H1 (cell line): ENCODE data around the gene PGA5. TPM values are rescaled to one million over a fixed set of nuclear protein-coding genes. Genes with fewer than 3 reads are reported as not detected.
A peak's percentile ranks its signal among the peaks of the same experiment; 100 is the strongest.

Experiments
- CTCF ChIA-PET: fragments of 300-600 bp; sonication (Branson Sonifier 250); formaldehyde crosslinking; loops from one replicate; lab custom pipeline; 2021; ENCODE audit not compliant: partially characterized antibody; lab: Charles Lee
- POLR2A ChIA-PET: fragments of 300-600 bp; sonication (Branson Sonifier 250); formaldehyde crosslinking; loops from one replicate; lab custom pipeline; 2021; ENCODE audit warnings: inconsistent platforms; ENCODE audit not compliant: partially characterized antibody; lab: Charles Lee
- DNase-seq, 2 experiments: peaks; one replicate each; pipeline versions ENCODE4 v3.0.0 to v3.0.0-alpha.2; 2010 to 2022; ENCODE audit warnings: low spot score in 2 of 2, low read depth in 1 of 2, mixed read lengths in 1 of 2
- FAIRE-seq: peaks from 2 replicates; lab custom pipeline; 2011; peaks lifted over from hg19 to GRCh38; lab: Jason Lieb, UNC
- H2AFZ ChIP-seq: 2 replicates; pipeline ENCODE4 v1.8.1; 2012; ENCODE audit warnings: low read length, inconsistent platforms
- H2AK5ac ChIP-seq: 2 replicates; pipeline ENCODE4 v1.6.1; 2013; ENCODE audit warnings: low read depth, low read length
- H2BK120ac ChIP-seq: replicated peaks from 2 replicates; pipeline ENCODE3; 2013; ENCODE audit warnings: low read depth, low read length, inconsistent platforms
- H2BK12ac ChIP-seq: 2 replicates; pipeline ENCODE4 v1.6.1; 2013; ENCODE audit warnings: low read depth, low read length
- H2BK15ac ChIP-seq: 2 replicates; pipeline ENCODE4 v1.6.1; 2013; ENCODE audit warnings: low read length
- H2BK20ac ChIP-seq: 2 replicates; pipeline ENCODE4 v1.6.1; 2013; ENCODE audit warnings: low read length
- H2BK5ac ChIP-seq: 2 replicates; pipeline ENCODE4 v1.6.1; 2013; ENCODE audit warnings: low read depth, low read length
- H3K14ac ChIP-seq: 2 replicates; pipeline ENCODE4 v1.6.1; 2013; ENCODE audit warnings: inconsistent platforms; ENCODE audit not compliant: insufficient read length
- H3K18ac ChIP-seq: 2 replicates; pipeline ENCODE4 v1.6.1; 2013; ENCODE audit warnings: low read length; ENCODE audit errors: extremely low read depth
- H3K23ac ChIP-seq: 2 replicates; pipeline ENCODE4 v1.6.1; 2013; ENCODE audit warnings: inconsistent platforms; ENCODE audit not compliant: insufficient read length
- H3K23me2 ChIP-seq: 2 replicates; pipeline ENCODE4 v1.6.1; 2013; ENCODE audit warnings: low read depth, low read length
- H3K27ac ChIP-seq: 2 replicates; pipeline ENCODE4 v1.6.1; 2011; ENCODE audit warnings: low read depth, low read length, inconsistent platforms
- H3K27me3 ChIP-seq, 4 experiments: replicated peaks in 1 of 4; 1 replicate in 1 of 4; 2 replicates in 3 of 4; pipeline versions ENCODE4 v1.6.1 to v1.8.1; 2011 to 2013; ENCODE audit warnings: low read length in 3 of 4, mild to moderate bottlenecking in 3 of 4, inconsistent platforms in 2 of 4, mixed read lengths in 2 of 4, moderate library complexity in 1 of 4; ENCODE audit not compliant: control insufficient read depth in 3 of 4, insufficient read depth in 3 of 4; ENCODE audit errors: extremely low read depth in 1 of 4
- H3K36me3 ChIP-seq, 4 experiments: 2 replicates each; pipeline versions ENCODE4 v1.6.1 to v1.8.1; 2011 to 2013; ENCODE audit warnings: mild to moderate bottlenecking in 4 of 4, low read length in 3 of 4, moderate library complexity in 2 of 4, control low read depth in 1 of 4, inconsistent platforms in 1 of 4; ENCODE audit not compliant: insufficient read depth in 4 of 4, control insufficient read depth in 2 of 4
- H3K4ac ChIP-seq: replicated peaks from 2 replicates; pipeline ENCODE3; 2013; ENCODE audit warnings: low read length, low read depth, mixed read lengths, inconsistent platforms; ENCODE audit not compliant: insufficient read length
- H3K4me1 ChIP-seq, 4 experiments: replicated peaks in 1 of 4; 1 replicate in 1 of 4; 2 replicates in 3 of 4; pipeline versions ENCODE4 v1.6.1 to v1.8.1; 2011 to 2013; ENCODE audit warnings: low read length in 3 of 4, inconsistent platforms in 2 of 4, mixed read lengths in 1 of 4; ENCODE audit not compliant: insufficient read depth in 4 of 4, control insufficient read depth in 3 of 4
- H3K4me2 ChIP-seq, 2 experiments: 2 replicates each; pipeline versions ENCODE4 v1.6.1 to v1.8.1; 2011 to 2013; ENCODE audit warnings: low read depth in 2 of 2, low read length in 2 of 2, control low read depth in 1 of 2, inconsistent platforms in 1 of 2, mild to moderate bottlenecking in 1 of 2; ENCODE audit not compliant: insufficient read depth in 1 of 2
- H3K4me3 ChIP-seq, 4 experiments: fragments of 200-600, 300-600 bp in 1 of 4; sonication (generic), shearing (Covaris generic), sonication (Bioruptor Twin) in 1 of 4; 2 replicates each; pipeline versions ENCODE4 v1.5.1 to v1.8.1; 2011 to 2016; ENCODE audit warnings: low read length in 4 of 4, low read depth in 3 of 4, control low read depth in 2 of 4, inconsistent platforms in 2 of 4, mild to moderate bottlenecking in 2 of 4, mixed read lengths in 1 of 4, moderate library complexity in 1 of 4; ENCODE audit not compliant: insufficient read depth in 2 of 4; ENCODE audit errors: extremely low read depth in 1 of 4
- H3K56ac ChIP-seq: replicated peaks from 2 replicates; pipeline ENCODE3; 2013; ENCODE audit warnings: low read depth, mild to moderate bottlenecking, mixed read lengths, low read length, inconsistent platforms; ENCODE audit not compliant: insufficient read length
- H3K79me1 ChIP-seq: 2 replicates; pipeline ENCODE4 v1.6.1; 2013; ENCODE audit warnings: low read depth, low read length, control low read depth
- H3K79me2 ChIP-seq, 2 experiments: 2 replicates each; pipeline versions ENCODE4 v1.6.1 to v1.8.1; 2012 to 2013; ENCODE audit warnings: low read length in 2 of 2, mild to moderate bottlenecking in 2 of 2, inconsistent platforms in 1 of 2; ENCODE audit not compliant: insufficient read depth in 2 of 2, control insufficient read depth in 1 of 2
- H3K9ac ChIP-seq, 4 experiments: replicated peaks in 1 of 4; 1 replicate in 1 of 4; 2 replicates in 3 of 4; pipeline versions ENCODE4 v1.6.1 to v1.8.1; 2011 to 2013; ENCODE audit warnings: low read depth in 3 of 4, low read length in 3 of 4, control low read depth in 2 of 4, mild to moderate bottlenecking in 2 of 4, moderate library complexity in 2 of 4, inconsistent platforms in 1 of 4; ENCODE audit errors: extremely low read depth in 1 of 4
- H3K9me3 ChIP-seq, 2 experiments: 2 replicates each; pipeline versions ENCODE4 v1.6.1 to v1.8.1; 2012 to 2013; ENCODE audit warnings: mild to moderate bottlenecking in 2 of 2, moderate library complexity in 2 of 2, control low read depth in 1 of 2, inconsistent platforms in 1 of 2, low read depth in 1 of 2, low read length in 1 of 2, mixed read lengths in 1 of 2; ENCODE audit not compliant: insufficient read depth in 2 of 2
- H4K20me1 ChIP-seq, 2 experiments: replicated peaks in 1 of 2; 2 replicates each; pipeline versions ENCODE3 to v1.8.1; 2011 to 2013; ENCODE audit warnings: inconsistent platforms in 2 of 2, low read length in 2 of 2, mild to moderate bottlenecking in 1 of 2; ENCODE audit not compliant: insufficient read depth in 2 of 2, control insufficient read depth in 1 of 2
- H4K5ac ChIP-seq: 2 replicates; pipeline ENCODE4 v1.6.1; 2013; ENCODE audit warnings: low read length, low read depth, mixed read lengths, inconsistent platforms; ENCODE audit not compliant: insufficient read length
- H4K8ac ChIP-seq: 2 replicates; pipeline ENCODE4 v1.8.0; 2013; ENCODE audit warnings: mild to moderate bottlenecking, moderate library complexity, low read length, inconsistent platforms; ENCODE audit not compliant: insufficient read depth; ENCODE audit errors: extremely low read depth
- H4K91ac ChIP-seq: replicated peaks from 2 replicates; pipeline ENCODE3; 2013; ENCODE audit warnings: low read length, mixed read lengths, inconsistent platforms; ENCODE audit not compliant: insufficient read length
- ASH2L ChIP-seq: fragments of 200-600, 300-600 bp; sonication (generic); IDR thresholded peaks from one replicate; pipeline ENCODE4 v1.7.1; 2017; ENCODE audit warnings: low read length
- BCL11A ChIP-seq, 2 experiments: IDR thresholded peaks; one replicate each; pipeline ENCODE4 v1.6.1; 2011; ENCODE audit warnings: low read depth in 2 of 2, low read length in 2 of 2, mild to moderate bottlenecking in 2 of 2
- CEBPB ChIP-seq: IDR thresholded peaks from 2 replicates; pipeline ENCODE4 v1.6.1; 2012; ENCODE audit warnings: low read depth, low read length
- CREB1 ChIP-seq: IDR thresholded peaks from 2 replicates; pipeline ENCODE4 v1.6.1; 2012; ENCODE audit warnings: inconsistent platforms
- EGR1 ChIP-seq: IDR thresholded peaks from 2 replicates; pipeline ENCODE4 v1.6.1; 2011; ENCODE audit warnings: low read depth, low read length, borderline replicate concordance
- EZH2 ChIP-seq: fragments of 200-600 bp; sonication (generic); IDR thresholded peaks from 2 replicates; pipeline ENCODE4 v1.7.1; 2012; ENCODE audit warnings: low read depth, mild to moderate bottlenecking, moderate library complexity, low read length, inconsistent platforms; ENCODE audit not compliant: severe bottlenecking
- FOSL1 ChIP-seq: IDR thresholded peaks from 2 replicates; pipeline ENCODE4 v1.6.1; 2011; ENCODE audit warnings: mild to moderate bottlenecking, low read depth, low read length, moderate library complexity; ENCODE audit not compliant: insufficient read depth
- GTF2F1 ChIP-seq: IDR thresholded peaks from 2 replicates; pipeline ENCODE4 v1.6.1; 2012; ENCODE audit warnings: low read depth, low read length, improper control_type of control experiment, borderline replicate concordance
- MAX ChIP-seq: IDR thresholded peaks from 2 replicates; pipeline ENCODE4 v1.6.1; 2012; ENCODE audit warnings: inconsistent platforms
- RXRA ChIP-seq: IDR thresholded peaks from 2 replicates; pipeline ENCODE4 v1.6.1; 2011; ENCODE audit warnings: low read depth, mild to moderate bottlenecking, low read length, moderate library complexity; ENCODE audit not compliant: insufficient read depth
- SIRT6 ChIP-seq: IDR thresholded peaks from one replicate; pipeline ENCODE4 v1.7.1; 2012; ENCODE audit warnings: low read length, inconsistent platforms
- TEAD4 ChIP-seq: IDR thresholded peaks from 2 replicates; pipeline ENCODE4 v1.6.1; 2012; ENCODE audit warnings: low read depth, low read length, inconsistent platforms, mixed read lengths
- WGBS, 2 experiments: shearing (Covaris generic) in 1 of 2; methylation state at CpG; one replicate each; pipeline versions ENCODE4 v1.1.6 to v1.1.7; 2013 to 2015; ENCODE audit warnings: low lambda C conversion rate in 2 of 2, mixed read lengths in 2 of 2, inconsistent platforms in 1 of 2, low coverage in 1 of 2, missing lambda C conversion rate in 1 of 2; ENCODE audit not compliant: insufficient replicate concordance in 2 of 2, insufficient coverage in 1 of 2, insufficient read length in 1 of 2; ENCODE audit errors: extremely low coverage in 1 of 2, missing lambda C conversion rate in 1 of 2; 5-methylcytosine and 5-hydroxymethylcytosine counted together
- polyA plus RNA-seq, 7 experiments: library from polyadenylated mRNA; depleted of rRNA in 3 of 7; stranded (reverse) in 5 of 7; unstranded in 2 of 7; fragments of >200 nt in 5 of 7; fragments of 200-250 nt in 2 of 7; gene quantifications; 1 replicate in 5 of 7; 2 replicates in 1 of 7; 4 replicates in 1 of 7; pipeline versions ENCODE4 v1.2.1 to v1.2.3, GENCODE V29; 2011 to 2013; ENCODE audit warnings: missing spikeins in 2 of 7, mixed read lengths in 2 of 7
- total RNA-seq: library from RNA; stranded (reverse); fragmentation: NEBNext Ultra II Directional; extraction: Animal tissue kit (Norgen Biotek cat#: 25700); gene quantifications from 2 replicates; pipeline ENCODE4 v1.2.1, GENCODE V29; 2021
- TF ChIP-seq, protein P1 (sequence below): IDR thresholded peaks from 2 replicates; pipeline ENCODE4 v1.6.1; 2011; ENCODE audit warnings: low read length, improper control_type of control experiment

Gene PGA5
- total and polyA plus RNA-seq, 2 of the 8 experiments (the other 6 are each of a cell fraction or from before 2014, with no cell fraction given) = 0.67 to 2.0 TPM

DNA sequence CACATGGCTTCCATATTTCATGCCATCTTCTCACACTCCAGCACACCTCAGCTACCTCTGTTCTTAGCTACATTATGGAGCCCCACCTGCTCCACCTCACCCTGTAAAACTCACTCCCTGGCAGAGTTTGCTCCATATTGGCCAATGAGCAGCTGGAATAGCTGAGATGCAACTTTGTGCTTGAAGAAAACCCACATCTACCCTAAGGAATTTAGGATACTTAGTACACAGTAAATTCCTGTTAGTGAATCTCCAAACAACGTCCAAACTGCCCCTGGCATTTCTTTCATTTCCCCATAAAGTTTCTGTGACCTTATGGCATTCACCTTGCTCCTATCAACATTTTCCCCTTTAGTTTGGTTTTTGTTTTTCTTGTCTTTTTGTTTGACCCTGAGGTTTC is 56.4 kb downstream of the PGA5 start:
- H2BK15ac ChIP-seq = no peak overlapping the region
- H3K56ac ChIP-seq = no peak overlapping the region
- no peak overlapping the region for H2BK20ac ChIP-seq
- CTCF ChIA-PET = interaction anchor here (1.0 to 3.5 kb wide), 2 partner anchors 14 to 88 kb away, joined by 4 to 16 read pairs; no protein-coding TSS in a partner anchor
- no peak overlapping the region for H2BK120ac ChIP-seq
- POLR2A ChIA-PET = interaction anchor here (0.8 to 6.9 kb wide), 9 partner anchors 9 to 64 kb away, joined by 3 to 35 read pairs (median 4); partner anchors contain the start of genes CYB561A3, TKFC and TMEM138
- H4K20me1 ChIP-seq = peaks cover 4 to 5% of the 10 kb centered on the region in 2 experiments
- H4K91ac ChIP-seq = no peak overlapping the region
- H2AFZ ChIP-seq = no peak overlapping the region
- FAIRE-seq (no peak), DNase-seq (no peak)
- H3K79me1 ChIP-seq = no peaks in the 10 kb centered on the region
- peaks cover 2 to 9% (median 8%) of the 10 kb centered on the region in 4 experiments for H3K4me1 ChIP-seq
- H3K18ac ChIP-seq = no peak overlapping the region
- no peak overlapping the region for H4K8ac ChIP-seq
- peak overlapping the region; percentile 44; the same call in 1 of the 2 replicates for H2BK5ac ChIP-seq
- no peak overlapping the region for H3K4me3 ChIP-seq
- no peak overlapping the region for H3K4ac ChIP-seq
- H3K23me2 ChIP-seq = peaks cover 10% of the 10 kb centered on the region; the same call in 1 of the 2 replicates
- no peak overlapping the region for H2AK5ac ChIP-seq
- peaks cover 17 to 40% (median 26%) of the 10 kb centered on the region in 4 experiments for H3K36me3 ChIP-seq
- H3K4me2 ChIP-seq = no peak overlapping the region
- no peak overlapping the region for H2BK12ac ChIP-seq
- H3K14ac ChIP-seq = no peak overlapping the region
- peaks cover 1 to 12% (median 7%) of the 10 kb centered on the region in 4 experiments; a peak in 6 of 7 replicates for H3K27me3 ChIP-seq
- H3K9me3 ChIP-seq = no peaks in the 10 kb centered on the region
- H3K9ac ChIP-seq = no peak overlapping the region
- no peak overlapping the region for H4K5ac ChIP-seq
- H3K27ac ChIP-seq = no peak overlapping the region
- 93% methylated on average over 1 of the region's 1 CpG; no CpG with 5 or more reads in 1 of the 2 experiments for WGBS, 2 experiments
- no peak overlapping the region for H3K23ac ChIP-seq
- H3K79me2 ChIP-seq = 0 out of 4 replicates have a peak, but pooled peaks cover 0 to 2% of the 10 kb centered on the region in 2 experiments
- no peak for TF ChIP-seq FOSL1
- TF ChIP-seq BCL11A (IDR thresholded peaks at IDR 0.05; ENCODE audit: low read depth in 2 of 2, low read length in 2 of 2) = no peak
- TF ChIP-seq GTF2F1 = no peak
- TF ChIP-seq, protein P1, sequence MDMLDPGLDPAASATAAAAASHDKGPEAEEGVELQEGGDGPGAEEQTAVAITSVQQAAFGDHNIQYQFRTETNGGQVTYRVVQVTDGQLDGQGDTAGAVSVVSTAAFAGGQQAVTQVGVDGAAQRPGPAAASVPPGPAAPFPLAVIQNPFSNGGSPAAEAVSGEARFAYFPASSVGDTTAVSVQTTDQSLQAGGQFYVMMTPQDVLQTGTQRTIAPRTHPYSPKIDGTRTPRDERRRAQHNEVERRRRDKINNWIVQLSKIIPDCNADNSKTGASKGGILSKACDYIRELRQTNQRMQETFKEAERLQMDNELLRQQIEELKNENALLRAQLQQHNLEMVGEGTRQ = no peak
- TF ChIP-seq MAX = no peak
- TF ChIP-seq SIRT6 = no peak
- no peak for TF ChIP-seq ASH2L
- no peak for TF ChIP-seq RXRA
- TF ChIP-seq EGR1 = no peak
- TF ChIP-seq CEBPB = no peak
- TF ChIP-seq CREB1 = no peak
- TF ChIP-seq EZH2 = no peak
- no peak for TF ChIP-seq TEAD4
